Vagina (tissue), 2 donors: Measurements from ENCODE around the gene TTC4.

Experiments
- CTCF ChIP-seq, 3 experiments: fragments of 450-650 bp in 2 of 3; fragments of 200-600 bp in 1 of 3; sonication (generic) in 1 of 3; IDR thresholded peaks; one replicate each; pipeline ENCODE4 v1.5.1; 2017 to 2019; ENCODE audit warnings: antibody characterized with exemption in 3 of 3, mild to moderate bottlenecking in 2 of 3, moderate library complexity in 2 of 3
- POLR2A ChIP-seq, 2 donors: fragments of 450-650 bp; IDR thresholded peaks; one replicate each; pipeline ENCODE4 v1.6.1; 2017; ENCODE audit warnings: antibody characterized with exemption in 2 of 2, mild to moderate bottlenecking in 2 of 2, moderate library complexity in 2 of 2

GRCh38 chr1:54744696-54745095 lies 29.0 kb downstream of the TTC4 start:
- TF ChIP-seq CTCF (IDR thresholded peaks at IDR 0.05): no peak
- TF ChIP-seq POLR2A (IDR thresholded peaks at IDR 0.05): no peak
